Inflammatory macrophage treated with lipopolysaccharide for 4 hours (primary cell): Measurements from ENCODE around the gene DUSP2.

ENCODE experiments used
- DNase-seq: peaks from one replicate; pipeline ENCODE4 v3.0.0-alpha.2; 2020

Gene DUSP2

DNA sequence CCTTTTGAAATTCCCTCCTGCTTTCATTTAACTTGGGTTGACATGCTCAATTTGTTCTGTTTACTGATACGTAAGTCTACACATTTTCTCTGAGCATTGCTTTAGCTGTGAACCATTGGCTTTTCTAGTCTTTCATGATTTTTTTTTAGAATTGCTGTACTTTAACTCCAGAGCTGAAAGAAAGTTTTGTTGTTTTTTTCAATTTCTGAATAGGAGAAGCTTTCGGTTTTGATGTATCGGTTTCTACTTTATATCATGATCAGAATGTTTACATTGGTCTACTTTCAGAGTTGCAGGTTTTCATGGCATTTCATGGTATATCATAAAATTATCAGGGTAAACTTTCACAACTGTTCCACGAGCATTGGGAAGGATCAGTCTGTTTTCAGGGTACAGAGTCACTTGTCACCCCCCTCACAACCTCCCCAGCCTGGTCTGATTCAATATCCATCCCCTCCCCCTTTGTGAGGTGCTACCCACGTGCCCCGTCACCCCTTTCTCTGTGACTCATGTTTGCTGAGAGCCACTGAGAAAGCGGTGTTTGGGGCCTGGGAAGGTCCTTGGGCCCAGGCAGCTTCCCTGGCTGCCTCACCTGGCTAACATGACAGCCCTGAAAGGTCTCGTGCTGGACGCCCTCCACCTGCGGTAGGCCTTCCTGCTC lies 14.0 kb downstream of the DUSP2 start:
- no peak for DNase-seq

- no peak for DNase-seq
Observed at GRCh38 chr2:96130483-96130882, 14.8 kb downstream of the DUSP2 start.

DNA sequence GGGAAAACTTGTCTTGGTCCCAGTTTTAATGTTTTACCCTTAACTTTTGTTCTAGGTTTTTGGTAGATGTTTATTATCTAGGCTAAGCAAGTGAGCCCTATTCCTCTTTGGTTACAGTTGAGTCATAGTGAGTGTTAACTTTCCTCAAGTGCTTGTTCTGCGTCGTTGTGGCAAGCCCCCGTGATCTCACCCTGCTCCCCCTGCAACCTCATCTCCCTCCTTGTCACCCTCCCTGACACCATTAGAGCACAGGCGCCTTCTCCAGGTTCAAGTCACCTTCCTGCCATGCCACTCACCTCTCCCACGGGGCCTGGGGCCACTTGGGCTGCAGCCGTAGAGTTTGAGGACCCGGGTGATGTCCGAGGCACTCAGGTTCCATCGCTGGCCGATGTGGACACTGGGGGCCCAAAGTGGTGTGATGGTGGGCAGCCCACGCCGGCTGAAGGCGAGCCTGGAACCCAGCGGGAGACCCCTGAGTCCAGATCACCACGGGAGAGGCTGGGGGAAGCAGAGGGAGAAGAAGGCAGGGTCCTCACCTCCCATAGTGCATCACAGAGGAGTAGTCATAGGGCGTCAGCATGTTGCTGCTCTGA lies 15.6 kb downstream of the DUSP2 start:
- DNase-seq: no peak

DNA sequence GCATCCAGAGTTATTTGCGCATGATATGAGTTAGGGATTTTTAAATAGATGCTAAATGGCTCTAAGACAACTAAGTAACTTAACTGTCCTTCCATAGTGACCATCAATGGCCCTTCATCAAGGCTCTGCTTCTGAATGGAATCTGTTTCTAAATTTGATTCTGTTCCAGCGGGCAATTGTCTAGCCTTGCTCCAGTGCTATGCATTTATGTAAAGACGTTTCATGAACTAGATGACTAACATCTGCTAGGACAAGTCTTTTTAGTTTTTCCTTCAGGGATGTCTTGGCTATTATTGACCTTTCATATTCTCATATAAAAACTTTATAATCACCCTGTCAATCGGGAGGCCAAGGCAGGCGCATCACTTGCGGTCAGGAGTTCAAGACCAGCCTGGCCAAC lies 16.8 kb downstream of the DUSP2 start:
- no peak for DNase-seq

GRCh38 chr2:96124406-96125265 lies 20.6 kb downstream of the DUSP2 start:
- DNase-seq: peak; percentile 32

- no peak for DNase-seq
Observed at GRCh38 chr2:96123936-96124335, 21.3 kb downstream of the DUSP2 start.

DNA sequence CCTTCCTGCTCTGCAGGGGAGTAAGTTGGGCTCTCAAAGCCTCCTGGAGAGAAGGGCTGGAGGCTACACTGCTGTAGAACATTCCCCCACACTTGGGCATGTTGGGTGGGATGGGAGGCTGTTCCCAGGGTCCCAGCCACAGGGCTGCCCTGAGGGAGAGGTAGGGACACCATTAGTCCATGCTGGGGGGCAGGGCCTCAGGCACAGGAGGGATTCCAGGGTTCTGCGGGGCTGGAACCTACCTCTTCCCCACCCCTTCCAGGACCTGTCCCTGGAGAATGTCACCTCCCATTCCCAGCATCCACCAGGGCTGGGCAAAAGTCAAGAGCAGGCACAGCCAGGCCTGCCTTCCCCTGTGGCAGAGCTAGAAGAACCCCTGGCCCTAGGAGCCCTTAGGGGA lies 21.9 kb downstream of the DUSP2 start:
- no peak for DNase-seq

GRCh38 chr2:96122391-96122790 lies 22.8 kb downstream of the DUSP2 start:
- DNase-seq: no peak

GRCh38 chr2:96121414-96121813 lies 23.8 kb downstream of the DUSP2 start:
- no peak for DNase-seq

GRCh38 chr2:96120991-96121390 lies 24.2 kb downstream of the DUSP2 start:
- no peak for DNase-seq

- peak; percentile 51 for DNase-seq
Observed at GRCh38 chr2:96120091-96120720, 25.0 kb downstream of the DUSP2 start.

DNA sequence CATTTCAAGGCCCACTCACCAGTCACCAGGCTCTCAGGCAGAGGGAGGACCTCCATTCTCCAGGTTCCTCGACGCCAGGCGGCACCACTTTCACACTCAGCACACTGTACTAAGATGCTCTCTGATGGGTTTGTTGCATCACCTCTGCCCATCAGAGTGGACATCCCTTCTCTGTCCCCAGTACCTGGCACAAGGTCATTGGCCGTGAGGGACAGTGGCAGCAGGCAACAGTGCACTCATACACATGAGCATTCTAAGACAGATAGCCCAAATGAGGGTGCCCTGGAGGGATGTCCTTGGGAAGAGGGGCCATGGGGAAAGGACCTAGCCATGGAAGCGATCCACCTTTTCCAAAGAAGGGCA lies 25.9 kb downstream of the DUSP2 start:
- no peak for DNase-seq

DNA sequence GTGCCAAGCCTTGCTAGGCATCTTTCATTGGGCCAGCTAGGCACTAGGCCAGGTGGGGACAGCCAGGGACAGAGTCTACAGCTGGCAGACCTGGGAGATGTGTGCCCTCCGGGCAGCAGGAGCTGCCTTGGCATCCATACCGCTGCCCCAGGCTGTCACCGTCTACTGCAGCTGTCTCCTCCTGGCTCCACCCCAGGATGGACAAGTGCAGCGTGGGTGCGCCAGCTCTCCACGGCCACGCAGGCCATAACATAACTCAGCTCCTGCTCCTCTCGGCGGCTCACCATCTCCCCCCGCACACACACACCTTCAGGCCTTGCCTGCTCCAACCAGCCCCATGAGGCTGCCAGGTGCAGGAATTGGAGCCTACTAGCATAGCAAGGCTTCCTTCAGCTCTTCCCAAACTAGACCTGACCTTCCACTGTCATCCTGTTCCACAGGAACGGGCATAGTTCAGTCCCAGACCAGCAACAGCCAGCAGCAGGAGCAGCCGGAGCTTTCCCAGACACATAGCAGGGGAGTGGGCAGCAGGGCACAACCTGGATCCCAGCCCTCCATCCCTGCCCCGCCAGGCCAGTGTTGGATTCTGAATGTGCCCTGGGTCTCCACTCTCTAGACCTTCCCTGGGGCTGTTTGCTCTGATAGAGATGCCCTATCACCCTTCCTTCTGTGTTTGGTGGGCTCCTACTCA lies 26.4 kb downstream of the DUSP2 start:
- no peak for DNase-seq

GRCh38 chr2:96117701-96118588 lies 27.3 kb downstream of the DUSP2 start:
- DNase-seq: no peak

DNA sequence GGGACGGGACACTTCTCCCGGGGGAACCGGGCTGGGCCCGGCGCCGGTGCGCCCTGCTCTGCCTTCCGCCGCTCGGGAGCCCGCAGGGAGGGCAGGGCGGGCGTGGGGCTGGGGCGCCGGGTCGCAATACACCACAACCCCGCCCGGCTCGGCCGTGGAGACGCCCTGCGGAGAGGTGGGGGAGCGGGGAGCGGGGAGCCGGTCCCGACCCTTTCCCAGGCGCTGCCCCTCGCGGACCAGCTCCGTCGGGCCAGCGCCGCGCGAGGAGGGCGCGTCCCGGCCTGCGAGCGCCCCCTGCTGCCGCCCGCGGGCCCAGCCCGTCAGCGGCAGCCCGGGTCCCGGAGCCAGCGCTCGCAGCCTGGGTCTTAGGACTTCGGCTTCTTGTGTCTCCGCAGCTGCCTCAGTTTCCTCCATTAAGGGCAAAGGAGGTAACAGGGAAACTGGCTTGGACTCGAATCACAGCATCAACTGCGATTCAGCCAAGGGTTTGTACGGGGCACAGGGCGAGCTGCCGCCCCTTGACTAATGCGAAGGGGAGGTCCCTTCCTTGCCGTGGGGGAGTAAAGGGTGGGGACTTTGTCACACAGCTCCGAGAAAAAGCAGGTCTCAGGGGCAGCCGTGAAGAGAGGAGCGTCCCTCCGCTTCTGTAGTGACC lies 28.2 kb downstream of the DUSP2 start:
- DNase-seq: peak; percentile 51

DNA sequence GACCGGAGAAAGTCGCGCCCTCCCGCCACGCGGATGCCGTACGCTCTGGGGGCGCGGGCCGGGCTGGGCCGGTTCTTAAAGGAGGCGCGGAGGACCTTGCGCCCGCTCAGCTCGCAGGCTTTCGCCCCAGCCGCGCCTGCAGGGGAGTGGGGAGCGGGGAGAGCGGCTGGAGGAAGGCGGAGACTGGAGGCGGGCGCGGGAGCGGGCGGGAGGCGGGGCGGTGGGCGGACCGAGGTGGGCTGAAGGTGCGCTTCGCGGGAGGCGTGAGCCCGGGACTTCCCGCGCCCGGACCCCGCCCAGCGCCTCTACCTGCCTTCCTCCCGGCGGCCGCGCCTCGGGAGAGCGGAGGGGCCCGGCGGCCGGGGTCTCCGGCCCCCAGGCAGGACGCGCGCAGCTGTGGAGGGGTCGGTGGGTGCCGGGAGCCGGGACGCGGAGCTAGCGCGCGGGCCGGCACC lies 28.8 kb downstream of the DUSP2 start, which contains the start of gene ADRA2B:
ADRA2B (minus strand) TSS at position 148 of the 455 bp plus-strand sequence. CDS start 422 bp downstream, outside the sequence.
- DNase-seq: peak; percentile 22

- DNase-seq: no peak
Observed at GRCh38 chr2:96115631-96116423, 29.4 kb downstream of the DUSP2 start.

- no peak for DNase-seq
Observed at GRCh38 chr2:96114903-96115581, 30.2 kb downstream of the DUSP2 start.

DNA sequence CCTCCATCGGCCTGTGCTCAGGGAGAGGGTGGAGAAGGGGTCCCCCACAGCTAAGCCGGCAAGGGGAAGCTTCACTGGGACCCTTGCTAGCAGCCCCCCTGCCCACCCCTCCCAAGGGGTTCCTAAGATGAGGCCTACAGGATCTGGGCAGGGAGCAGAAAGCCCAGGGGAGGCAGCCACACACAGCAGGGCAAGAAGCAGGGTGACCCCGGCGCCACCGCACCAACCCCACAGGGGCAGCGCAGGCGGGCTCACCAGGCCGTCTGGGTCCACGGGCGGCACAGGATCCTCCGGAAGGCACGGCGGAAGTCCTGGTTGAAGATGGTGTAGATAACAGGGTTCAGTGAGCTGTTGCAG lies 30.7 kb downstream of the DUSP2 start:
- no peak for DNase-seq

GRCh38 chr2:96113951-96114350 lies 31.3 kb downstream of the DUSP2 start:
- DNase-seq: no peak
